ENCODE measurements around the gene HACD2.

HACD2 gene

DNA sequence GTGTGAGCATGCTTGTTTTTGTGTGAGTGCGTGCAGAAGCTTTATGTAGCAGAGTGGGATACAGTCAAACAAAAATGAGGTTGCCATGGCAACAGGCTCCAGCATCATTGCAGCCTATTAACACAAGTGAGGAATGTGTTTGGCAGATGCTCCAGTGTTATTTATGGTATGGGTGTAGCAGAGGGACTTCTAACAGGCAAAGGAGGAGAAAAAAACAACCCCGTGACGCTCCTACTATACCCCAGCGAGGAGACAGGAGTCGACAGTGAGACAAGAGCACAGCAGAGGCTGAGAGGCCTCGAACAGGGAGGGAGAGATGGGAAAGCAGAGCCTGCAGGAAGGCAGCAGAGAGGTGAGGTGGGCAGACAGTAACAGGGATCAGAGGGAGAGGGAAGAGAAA, 140.8 kb downstream of the HACD2 start:
- DNase-seq: no peak

DNA sequence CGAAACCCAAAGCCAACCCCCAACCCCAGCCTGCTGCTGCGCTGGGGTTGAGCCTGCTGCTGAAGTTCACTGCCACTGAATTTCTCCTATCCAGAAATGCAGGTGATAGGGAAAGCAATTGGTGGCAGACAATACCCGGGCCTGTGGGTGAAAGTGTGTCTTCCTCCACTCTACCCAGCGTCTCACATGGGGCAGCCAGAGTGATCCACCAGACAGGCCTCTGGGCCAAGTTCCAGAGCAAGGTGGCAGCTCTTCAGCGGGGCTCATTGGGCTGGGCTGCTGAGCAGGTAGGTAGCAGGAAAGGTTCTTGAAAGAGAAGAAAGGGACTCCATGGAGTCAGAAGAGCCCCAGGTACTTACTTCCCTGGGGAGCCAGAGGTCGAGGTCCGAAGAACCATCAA, 141.9 kb downstream of the HACD2 start:
- no peak for DNase-seq

DNA sequence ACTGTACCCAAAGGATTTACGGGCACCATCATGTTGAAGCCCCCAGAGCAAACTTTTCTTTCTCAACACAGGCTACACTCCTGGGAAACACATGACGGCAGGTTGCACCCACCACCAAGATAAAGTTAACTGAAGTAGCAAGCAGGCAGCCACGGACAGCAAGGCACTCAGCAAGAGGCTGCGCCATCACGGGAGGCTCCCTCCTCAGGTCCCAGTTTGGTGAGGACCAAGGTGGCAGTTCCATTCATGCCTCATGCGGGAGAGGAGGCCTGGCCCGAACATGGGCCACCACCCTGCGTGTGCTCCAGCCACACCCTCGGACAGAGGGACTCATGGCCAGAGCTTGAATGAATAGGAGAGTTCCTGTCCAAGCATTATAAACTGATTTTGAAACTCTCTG, 142.7 kb downstream of the HACD2 start:
- DNase-seq: no peak

Measured in effector CD4-positive, alpha-beta T cell (primary cell).